Gastrocnemius medialis (tissue), 4 donors: ENCODE measurements around the gene EIPR1.
"Not testable (repeated sequence)": the region's sequence is repeated elsewhere in the genome, so short reads cannot be mapped to it uniquely, and the experiment has no call there.

Experiments used
- POLR2A ChIP-seq, 2 donors: fragments of 450-650 bp; IDR thresholded peaks; one replicate each; pipeline ENCODE4 v1.6.1; 2017; ENCODE audit warnings: antibody characterized with exemption in 2 of 2, mild to moderate bottlenecking in 2 of 2, moderate library complexity in 2 of 2
- TF ChIP-seq, protein P1 (sequence below), 5 experiments: fragments of 450-650 bp in 3 of 5; fragments of 200-600 bp in 2 of 5; sonication (generic) in 2 of 5; IDR thresholded peaks in 4 of 5; conservative IDR thresholded peaks in 1 of 5; 1 replicate in 4 of 5; 2 replicates in 1 of 5; pipeline ENCODE4 v1.5.1; 2016 to 2019; ENCODE audit warnings: antibody characterized with exemption in 5 of 5, mild to moderate bottlenecking in 3 of 5, moderate library complexity in 3 of 5

DNA sequence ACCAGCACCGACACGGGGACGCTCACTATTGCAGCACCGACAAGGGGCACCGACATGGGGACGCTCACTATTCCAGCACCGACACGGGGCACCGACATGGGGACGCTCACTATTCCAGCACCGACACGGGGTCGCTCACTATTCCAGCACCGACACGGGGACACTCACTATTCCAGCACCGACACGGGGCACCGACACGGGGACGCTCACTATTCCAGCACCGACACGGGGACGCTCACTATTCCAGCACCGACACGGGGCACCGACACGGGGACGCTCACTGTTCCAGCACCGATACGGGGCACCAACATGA is 196.8 kb downstream of the EIPR1 start:
- TF ChIP-seq, protein P1, sequence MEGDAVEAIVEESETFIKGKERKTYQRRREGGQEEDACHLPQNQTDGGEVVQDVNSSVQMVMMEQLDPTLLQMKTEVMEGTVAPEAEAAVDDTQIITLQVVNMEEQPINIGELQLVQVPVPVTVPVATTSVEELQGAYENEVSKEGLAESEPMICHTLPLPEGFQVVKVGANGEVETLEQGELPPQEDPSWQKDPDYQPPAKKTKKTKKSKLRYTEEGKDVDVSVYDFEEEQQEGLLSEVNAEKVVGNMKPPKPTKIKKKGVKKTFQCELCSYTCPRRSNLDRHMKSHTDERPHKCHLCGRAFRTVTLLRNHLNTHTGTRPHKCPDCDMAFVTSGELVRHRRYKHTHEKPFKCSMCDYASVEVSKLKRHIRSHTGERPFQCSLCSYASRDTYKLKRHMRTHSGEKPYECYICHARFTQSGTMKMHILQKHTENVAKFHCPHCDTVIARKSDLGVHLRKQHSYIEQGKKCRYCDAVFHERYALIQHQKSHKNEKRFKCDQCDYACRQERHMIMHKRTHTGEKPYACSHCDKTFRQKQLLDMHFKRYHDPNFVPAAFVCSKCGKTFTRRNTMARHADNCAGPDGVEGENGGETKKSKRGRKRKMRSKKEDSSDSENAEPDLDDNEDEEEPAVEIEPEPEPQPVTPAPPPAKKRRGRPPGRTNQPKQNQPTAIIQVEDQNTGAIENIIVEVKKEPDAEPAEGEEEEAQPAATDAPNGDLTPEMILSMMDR (IDR thresholded peaks at IDR 0.05 in 4 of 5, conservative IDR thresholded peaks at IDR 0.05 in 1 of 5): not testable (repeated sequence)
- TF ChIP-seq POLR2A (IDR thresholded peaks at IDR 0.05): not testable (repeated sequence)
